NCI-H1105 treated with DMSO at 0.1 percent for 48 hours (cell line): ENCODE measurements around the gene PLAGL2.

Source experiments
- DNase-seq: peaks from one replicate; lab custom pipeline; 2025; lab: John Stamatoyannopoulos, UW

PLAGL2 gene

GRCh38 chr20:32231245-32231644, 23.7 kb upstream of the PLAGL2 start:
- no peak for DNase-seq

- no peak for DNase-seq
Measured at GRCh38 chr20:32230707-32231106, 23.2 kb upstream of the PLAGL2 start.

GRCh38 chr20:32229251-32229747, 21.8 kb upstream of the PLAGL2 start:
- DNase-seq: no peak

- DNase-seq: no peak
Measured at GRCh38 chr20:32227744-32228688, 20.5 kb upstream of the PLAGL2 start.

DNA sequence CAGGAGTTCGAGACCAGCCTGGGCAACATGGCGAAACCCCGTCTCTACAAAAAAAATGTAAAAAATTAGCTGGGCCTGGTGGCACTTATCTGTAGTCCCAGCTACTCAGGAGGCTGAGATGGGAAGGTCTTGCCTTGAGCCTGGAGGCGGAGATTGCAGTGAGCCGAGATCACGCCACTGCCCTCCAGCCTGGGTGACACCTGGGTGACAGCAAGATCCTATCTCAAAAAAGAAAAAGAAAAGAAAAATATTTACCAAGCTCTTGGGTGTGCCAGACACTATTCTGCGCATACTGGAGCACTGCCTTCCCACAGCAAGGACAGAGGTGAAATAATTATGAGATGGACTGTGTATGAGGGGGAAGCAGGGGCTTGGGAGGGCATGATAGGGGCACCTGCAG, 19.8 kb upstream of the PLAGL2 start:
- DNase-seq: no peak

DNA sequence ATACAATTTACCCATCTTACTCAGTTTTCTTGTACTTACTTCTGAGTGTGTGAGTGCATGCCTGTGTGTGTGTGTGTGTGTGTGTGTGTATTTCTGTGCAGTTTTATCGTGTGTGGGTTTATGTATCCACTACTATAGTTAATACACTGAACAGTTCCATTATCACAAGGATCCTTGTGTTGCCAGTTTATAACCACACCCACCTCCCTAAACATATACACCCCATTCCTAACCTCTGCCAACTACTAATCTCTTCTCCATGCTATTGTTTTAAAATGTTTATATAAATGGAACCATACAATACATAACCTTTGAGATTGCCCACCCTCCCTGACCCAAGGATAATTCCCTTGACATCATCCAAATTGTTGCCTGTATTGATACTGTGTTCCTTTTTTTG, 18.8 kb upstream of the PLAGL2 start:
- DNase-seq: no peak

DNA sequence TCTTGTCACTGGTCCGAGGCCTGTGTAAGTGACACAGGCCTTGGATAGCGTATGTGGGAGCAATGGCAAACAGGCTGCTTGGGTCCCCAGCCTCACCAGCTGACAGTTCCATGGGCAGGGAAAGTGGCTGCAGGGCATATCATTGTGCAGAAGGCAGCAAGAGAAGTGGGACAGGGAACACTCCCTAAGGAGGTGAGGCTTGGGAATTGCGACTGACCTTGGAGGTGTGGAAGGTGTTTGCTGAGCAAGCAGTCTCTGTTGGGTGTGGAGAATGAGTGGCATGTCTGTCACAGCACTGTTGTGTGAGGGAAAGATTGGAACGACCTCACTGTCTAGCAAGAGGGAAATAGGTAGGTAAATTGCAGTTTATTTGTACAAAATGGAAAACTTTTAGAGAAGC, 16.9 kb upstream of the PLAGL2 start:
- DNase-seq: no peak

DNA sequence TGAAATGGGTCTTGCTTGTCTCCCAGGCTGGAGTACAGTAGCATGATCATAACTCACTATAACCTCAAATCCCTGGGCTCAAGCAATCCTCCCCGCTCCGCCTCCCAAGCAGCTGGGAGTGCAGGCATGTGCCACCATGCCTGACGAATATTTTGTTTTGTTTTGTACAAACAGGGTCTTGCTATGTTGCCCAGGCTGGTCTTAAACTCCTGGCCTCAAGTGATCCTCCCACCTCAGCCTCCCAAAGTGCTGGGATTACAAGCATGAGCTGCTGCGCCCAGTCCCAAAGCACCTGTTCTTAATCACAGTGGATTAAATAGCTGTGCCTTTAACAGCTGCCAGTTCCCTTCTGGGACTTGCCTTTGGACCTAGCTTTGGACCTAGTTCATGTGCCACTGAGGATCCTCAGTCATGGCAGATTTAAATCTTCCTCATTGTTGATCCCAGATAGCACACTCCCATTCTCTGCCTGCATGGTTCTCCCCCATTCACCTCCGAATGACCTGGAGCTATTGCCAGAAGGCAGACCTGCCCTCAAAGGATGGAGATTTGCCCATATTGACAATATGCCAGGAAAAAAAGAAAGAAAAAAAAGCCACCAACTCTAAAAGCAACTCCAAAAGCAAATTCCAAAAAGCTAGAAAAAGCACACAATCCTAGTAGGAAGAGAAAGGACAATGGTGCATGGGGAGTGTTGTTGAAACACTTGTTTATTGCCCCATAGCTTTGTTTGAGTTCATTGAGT, 10.8 kb upstream of the PLAGL2 start:
- no peak for DNase-seq

DNA sequence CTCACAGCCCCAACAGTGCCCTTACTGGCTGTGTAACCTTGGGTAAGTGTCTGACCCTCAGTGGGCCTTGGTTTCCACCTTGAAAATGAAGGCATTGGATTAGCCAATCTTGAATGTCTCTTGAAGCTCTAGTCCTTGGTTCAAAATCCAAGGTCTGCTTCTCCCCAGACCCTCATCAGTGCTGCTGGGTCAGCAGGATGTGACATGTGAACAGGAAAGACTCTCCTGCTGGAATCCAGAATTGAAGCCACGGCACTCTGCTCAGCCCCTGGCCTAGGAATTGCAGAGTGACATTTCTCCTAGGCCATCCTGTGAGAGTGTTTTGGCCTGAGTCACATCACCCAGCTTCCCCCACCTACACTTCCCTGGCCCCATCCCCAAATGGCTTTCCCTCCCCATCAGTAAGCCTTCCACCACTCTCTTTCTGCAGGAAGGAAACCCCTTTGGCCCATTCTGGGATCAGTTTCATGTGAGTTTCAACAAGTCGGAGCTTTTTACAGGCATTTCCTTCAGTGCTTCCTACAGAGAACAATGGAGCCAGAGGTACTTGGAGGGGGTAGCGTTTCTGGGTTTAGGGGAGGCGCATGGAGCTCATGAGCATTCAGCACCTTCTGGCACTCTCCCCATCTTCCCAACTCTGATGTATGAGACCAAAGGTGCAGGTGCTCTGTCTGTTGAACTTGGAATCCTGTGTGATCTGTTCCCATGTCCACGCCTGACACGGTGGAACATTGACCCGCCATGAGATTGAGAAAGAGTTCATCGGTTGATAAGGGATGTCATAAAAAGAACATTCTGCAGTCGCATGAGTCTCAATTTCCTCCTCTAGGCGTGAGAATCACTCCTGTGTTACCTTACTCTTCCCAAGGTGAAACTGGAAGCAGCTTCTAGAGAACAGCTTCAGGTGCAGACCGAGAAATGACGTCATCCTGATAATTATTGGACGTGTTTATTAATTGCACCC, 8.9 kb upstream of the PLAGL2 start:
- DNase-seq: no peak

GRCh38 chr20:32215729-32216128, 8.2 kb upstream of the PLAGL2 start:
- DNase-seq: no peak

DNA sequence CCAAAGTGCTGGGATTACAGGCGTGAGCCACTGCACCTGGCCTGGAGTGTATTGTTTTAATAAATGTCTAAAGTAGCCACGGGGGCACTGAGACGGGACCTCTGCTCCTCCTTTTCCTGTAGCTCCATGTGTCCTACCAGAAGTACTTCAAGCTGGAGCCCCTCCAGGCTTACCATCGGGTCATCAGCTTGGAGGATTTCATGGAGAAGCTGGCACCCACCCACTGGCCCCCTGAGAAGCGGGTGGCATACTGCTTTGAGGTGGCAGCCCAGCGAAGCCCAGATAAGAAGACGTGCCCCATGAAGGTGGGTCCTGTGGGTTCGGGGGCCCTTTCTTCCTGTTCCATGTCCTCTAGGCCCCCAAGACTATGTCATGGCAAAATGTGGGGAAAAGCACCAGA, 7.6 kb upstream of the PLAGL2 start:
- DNase-seq: no peak

DNA sequence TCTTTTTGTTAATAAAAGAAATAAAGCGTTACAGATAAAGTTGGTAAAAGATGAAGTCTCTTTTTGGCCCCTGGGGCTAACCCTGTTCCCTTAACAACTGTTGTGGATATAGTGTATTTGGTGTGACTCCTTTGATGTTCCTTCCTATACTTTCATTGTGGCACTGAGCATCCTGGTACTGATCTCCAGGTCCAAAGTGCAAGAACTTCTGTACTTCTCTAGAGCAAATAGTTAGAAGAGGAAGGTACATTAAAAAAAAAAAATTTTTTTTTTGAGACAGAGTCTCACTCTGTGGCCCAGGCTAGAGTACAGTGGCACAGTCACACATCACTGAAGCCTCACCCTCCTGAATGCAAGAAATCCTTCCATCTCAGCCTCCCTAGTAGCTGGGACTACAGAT, 6.3 kb upstream of the PLAGL2 start:
- DNase-seq: no peak

DNA sequence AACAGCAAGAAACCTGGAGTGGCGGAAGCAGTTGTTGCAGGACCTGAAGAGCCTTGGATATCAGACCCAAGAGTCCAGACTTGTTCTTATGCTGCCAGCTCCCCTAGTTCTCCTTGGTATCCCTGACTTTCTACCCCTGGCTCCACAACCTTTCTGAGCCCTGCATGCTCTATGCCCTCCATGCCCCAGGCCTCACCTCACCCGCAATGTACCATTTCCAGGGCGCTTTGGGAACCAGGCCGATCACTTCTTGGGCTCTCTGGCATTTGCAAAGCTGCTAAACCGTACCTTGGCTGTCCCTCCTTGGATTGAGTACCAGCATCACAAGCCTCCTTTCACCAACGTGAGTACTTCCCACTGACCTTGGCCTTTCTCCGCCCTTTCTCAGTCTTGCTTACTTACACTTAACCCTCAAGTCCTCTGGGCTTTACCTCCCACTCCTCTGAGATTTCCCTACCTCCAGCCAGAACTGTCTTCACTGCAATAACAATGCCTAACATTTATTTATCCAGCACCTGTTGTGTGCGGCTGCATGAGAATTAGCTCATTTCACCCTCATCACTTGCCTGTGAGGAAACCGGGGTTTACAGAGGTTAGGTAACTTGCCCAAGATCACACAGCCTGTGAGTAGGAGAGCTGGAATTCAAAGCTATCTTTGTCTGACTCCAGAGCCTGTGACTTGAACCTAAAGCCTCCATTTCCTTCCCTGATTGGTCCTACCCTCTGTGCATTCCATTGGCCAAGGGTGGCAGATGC, 2.5 kb upstream of the PLAGL2 start:
- no peak for DNase-seq

- no peak for DNase-seq
Measured at GRCh38 chr20:32208499-32209154, 1.1 kb upstream of the PLAGL2 start.

DNA sequence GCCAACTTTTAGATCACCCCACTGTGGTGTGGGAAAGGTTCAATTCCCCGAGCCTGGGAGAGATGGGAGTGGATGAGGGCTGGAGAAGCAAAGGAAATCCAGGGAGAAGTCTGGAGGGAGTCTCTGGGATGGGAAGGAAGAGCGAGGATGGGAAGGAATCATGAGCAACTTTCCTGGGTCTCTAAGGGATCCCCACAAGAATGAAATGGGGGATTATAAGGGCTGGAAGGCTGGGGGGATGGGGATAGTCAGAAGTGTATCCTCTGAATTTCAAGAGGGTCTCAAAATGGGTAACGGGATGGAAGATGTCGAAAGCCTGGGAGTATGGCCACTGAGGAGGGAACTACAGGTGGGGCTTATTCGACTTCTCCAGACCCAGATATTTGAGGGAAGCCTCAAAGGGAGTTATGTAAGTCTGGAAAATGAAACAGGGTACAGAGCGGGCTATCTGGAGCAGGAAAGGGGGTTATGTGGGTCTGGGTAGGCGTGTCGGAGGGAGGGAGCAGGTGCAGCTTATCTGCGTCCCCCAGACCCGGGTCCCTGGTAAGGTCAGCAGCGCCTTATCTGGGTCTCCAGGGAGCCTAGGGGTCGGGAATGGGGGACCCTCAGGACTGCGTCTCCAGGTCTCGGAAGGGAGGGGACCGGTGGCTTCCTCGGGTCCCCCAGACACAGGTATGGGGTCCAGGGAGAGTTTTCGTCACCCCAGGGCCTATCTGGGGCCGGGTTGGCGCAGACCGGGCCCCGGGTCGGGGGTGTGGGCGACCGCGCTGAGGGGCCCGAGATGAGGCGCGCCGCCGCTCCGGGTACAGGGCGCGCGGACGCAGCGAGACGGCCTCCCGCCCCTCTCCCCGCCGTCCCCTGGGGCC, 550 bp downstream of the PLAGL2 start:
- DNase-seq: no peak

- DNase-seq: no peak
Measured at GRCh38 chr20:32205843-32206759, 1.4 kb downstream of the PLAGL2 start.

- DNase-seq: no peak
Measured at GRCh38 chr20:32205110-32205842, 2.3 kb downstream of the PLAGL2 start.
